ENCODE results near the gene RAD51B.

Gene RAD51B

GRCh38 chr14:68214431-68214830 is 394.9 kb downstream of the RAD51B start:
- DNase-seq (ENCODE audit: low spot score) (no peak), ATAC-seq (ENCODE audit: low read depth) (no peak)
- Histone ChIP-seq H3K4me3 (ENCODE audit: severe bottlenecking) (no peak overlapping the region), H3K9me3 (ENCODE audit: severe bottlenecking) (no peaks in the 10 kb centered on the region), H3K4me1 (ENCODE audit: insufficient read depth, poor library complexity, severe bottlenecking) (peaks cover 13% of the 10 kb centered on the region), H3K36me3 (ENCODE audit: low read depth) (no peaks in the 10 kb centered on the region), H3K27me3 (ENCODE audit: insufficient read depth, poor library complexity, severe bottlenecking) (no peaks in the 10 kb centered on the region), H3K27ac (ENCODE audit: poor library complexity, severe bottlenecking) (no peak overlapping the region)
- TF ChIP-seq CTCF (IDR thresholded peaks at IDR 0.05; ENCODE audit: poor library complexity, severe bottlenecking) = no peak

DNA sequence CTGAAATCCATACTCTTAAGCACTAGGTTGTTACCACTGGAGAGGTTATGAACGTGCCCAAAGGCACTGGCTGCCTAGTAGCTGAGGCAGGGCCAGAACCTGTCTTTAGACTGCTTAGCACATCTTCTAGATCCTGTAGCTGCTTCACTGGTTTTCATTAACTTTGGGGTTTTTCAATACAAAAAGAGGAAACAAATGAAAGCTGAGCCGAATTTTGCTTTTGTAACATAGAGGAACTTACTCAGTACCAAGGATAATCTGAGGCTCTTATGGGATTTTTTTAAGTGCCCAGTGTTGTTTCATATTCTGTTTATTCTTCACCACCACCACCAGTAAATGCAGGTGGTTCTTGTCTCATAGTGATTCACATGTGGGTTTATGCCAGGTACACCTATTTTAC is 396.1 kb downstream of the RAD51B start:
- no peak for DNase-seq (ENCODE audit: low spot score)
- H3K4me3 ChIP-seq (ENCODE audit: severe bottlenecking) = no peak overlapping the region
- H3K4me1 ChIP-seq (ENCODE audit: insufficient read depth, poor library complexity, severe bottlenecking) = peaks cover 6% of the 10 kb centered on the region
- H3K36me3 ChIP-seq (ENCODE audit: low read depth) = no peaks in the 10 kb centered on the region
- H3K27me3 ChIP-seq (ENCODE audit: insufficient read depth, poor library complexity, severe bottlenecking) = no peaks in the 10 kb centered on the region
- H3K9me3 ChIP-seq (ENCODE audit: severe bottlenecking) = no peaks in the 10 kb centered on the region
- TF ChIP-seq CTCF (IDR thresholded peaks at IDR 0.05; ENCODE audit: poor library complexity, severe bottlenecking) = no peak
- no peak for ATAC-seq (ENCODE audit: low read depth)
- H3K27ac ChIP-seq (ENCODE audit: poor library complexity, severe bottlenecking) = no peak overlapping the region

DNA sequence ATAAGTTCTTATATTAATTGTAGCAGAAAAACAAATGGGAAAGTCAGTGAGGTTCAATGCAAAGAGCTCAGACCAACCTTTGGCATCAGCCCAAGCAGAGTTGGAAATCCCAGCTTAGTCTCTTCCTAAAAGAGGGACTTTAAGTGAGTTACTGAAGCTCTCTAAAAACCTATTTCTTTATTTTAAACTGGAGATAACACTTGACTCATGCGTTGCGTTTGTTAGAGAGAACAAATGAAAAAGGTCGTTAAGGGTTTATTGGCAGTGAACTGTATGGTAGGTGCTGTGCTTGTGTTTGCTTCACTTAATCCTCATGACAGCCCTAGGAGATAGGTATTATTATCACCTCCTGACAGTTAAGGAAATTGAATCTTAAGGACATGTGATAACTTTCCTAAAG is 396.5 kb downstream of the RAD51B start:
- ATAC-seq (ENCODE audit: low read depth) (no peak), DNase-seq (ENCODE audit: low spot score) (no peak)
- Histone ChIP-seq H3K27me3 (ENCODE audit: insufficient read depth, poor library complexity, severe bottlenecking) (no peaks in the 10 kb centered on the region), H3K27ac (ENCODE audit: poor library complexity, severe bottlenecking) (no peak overlapping the region), H3K4me1 (ENCODE audit: insufficient read depth, poor library complexity, severe bottlenecking) (peaks cover 2% of the 10 kb centered on the region), H3K4me3 (ENCODE audit: severe bottlenecking) (no peak overlapping the region), H3K9me3 (ENCODE audit: severe bottlenecking) (no peaks in the 10 kb centered on the region), H3K36me3 (ENCODE audit: low read depth) (no peaks in the 10 kb centered on the region)
- TF ChIP-seq CTCF (IDR thresholded peaks at IDR 0.05; ENCODE audit: poor library complexity, severe bottlenecking) = no peak

- no peak for TF ChIP-seq CTCF (IDR thresholded peaks at IDR 0.05; ENCODE audit: poor library complexity, severe bottlenecking)
- H3K27ac ChIP-seq (ENCODE audit: poor library complexity, severe bottlenecking) = no peak overlapping the region
- no peaks in the 10 kb centered on the region for H3K9me3 ChIP-seq (ENCODE audit: severe bottlenecking)
- no peaks in the 10 kb centered on the region for H3K36me3 ChIP-seq (ENCODE audit: low read depth)
- H3K4me1 ChIP-seq (ENCODE audit: insufficient read depth, poor library complexity, severe bottlenecking) = no peaks in the 10 kb centered on the region
- H3K4me3 ChIP-seq (ENCODE audit: severe bottlenecking) = no peak overlapping the region
- ATAC-seq (ENCODE audit: low read depth) (no peak), DNase-seq (ENCODE audit: low spot score) (no peak)
- no peaks in the 10 kb centered on the region for H3K27me3 ChIP-seq (ENCODE audit: insufficient read depth, poor library complexity, severe bottlenecking)
Measured at GRCh38 chr14:68216957-68217356, 397.4 kb downstream of the RAD51B start.

DNA sequence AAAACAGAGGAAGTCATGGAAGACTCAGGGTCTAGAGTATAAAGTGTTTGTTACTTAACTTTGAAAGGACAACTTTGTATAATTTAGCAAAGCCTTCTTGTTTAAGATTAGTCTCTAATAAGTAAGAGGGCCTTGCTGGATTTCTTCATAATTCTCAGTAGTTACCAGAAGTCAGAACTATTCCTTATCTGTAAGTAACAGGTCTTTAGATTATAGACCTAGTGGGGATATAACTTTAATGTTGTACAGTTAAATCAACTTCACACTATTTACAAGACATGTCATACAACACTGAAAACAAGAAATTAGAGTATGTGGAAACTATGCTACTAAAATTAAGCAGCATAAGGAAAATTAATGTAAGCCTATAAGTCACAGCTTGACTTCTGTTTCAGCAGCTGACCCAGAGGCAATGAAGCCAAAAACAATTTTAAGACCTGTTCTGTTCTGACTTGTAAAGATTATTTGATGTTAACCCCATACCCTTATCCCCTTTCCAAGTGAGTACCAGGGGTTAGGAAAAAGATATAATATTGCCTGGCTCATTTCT is 398.3 kb downstream of the RAD51B start:
- DNase-seq (ENCODE audit: low spot score) = no peak
- no peak for ATAC-seq (ENCODE audit: low read depth)
- TF ChIP-seq CTCF (IDR thresholded peaks at IDR 0.05; ENCODE audit: poor library complexity, severe bottlenecking) = no peak
- Histone ChIP-seq H3K9me3 (ENCODE audit: severe bottlenecking) (no peaks in the 10 kb centered on the region), H3K27ac (ENCODE audit: poor library complexity, severe bottlenecking) (no peak overlapping the region), H3K27me3 (ENCODE audit: insufficient read depth, poor library complexity, severe bottlenecking) (no peaks in the 10 kb centered on the region), H3K36me3 (ENCODE audit: low read depth) (no peaks in the 10 kb centered on the region), H3K4me3 (ENCODE audit: severe bottlenecking) (no peak overlapping the region), H3K4me1 (ENCODE audit: insufficient read depth, poor library complexity, severe bottlenecking) (no peaks in the 10 kb centered on the region)

Data from RWPE2 (cell line).